ENCODE measurements around the gene TRPM6. TPM values are rescaled to one million over a fixed set of nuclear protein-coding genes. Genes with fewer than 3 reads are reported as not detected.
"Not testable (repeated sequence)": the region's sequence is repeated elsewhere in the genome, so short reads cannot be mapped to it uniquely, and the experiment has no call there.

Gene TRPM6
- total RNA-seq, 1 donor from 2014 or later, result 0.07 TPM

DNA sequence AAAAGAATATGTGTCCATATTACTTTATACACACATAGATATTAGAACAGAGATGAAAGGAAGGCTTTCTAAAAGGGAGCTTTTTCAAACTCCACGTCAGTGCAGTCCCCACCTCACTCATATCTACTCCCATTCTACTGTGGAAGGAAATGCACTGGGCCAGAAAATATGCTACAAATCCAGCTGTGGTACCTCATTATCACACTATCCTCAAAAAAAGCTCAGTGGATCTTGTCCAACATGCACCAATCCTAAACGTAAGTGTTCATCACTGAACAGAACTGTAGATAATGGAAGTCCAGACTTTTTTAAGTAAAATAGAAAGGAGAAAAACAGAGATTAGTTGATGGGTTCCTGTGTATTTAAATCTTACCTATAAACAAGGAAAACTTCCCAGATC lies 27.9 kb downstream of the TRPM6 start:
- DNase-seq (ENCODE audit: low read depth, low spot score), result no peak

DNA sequence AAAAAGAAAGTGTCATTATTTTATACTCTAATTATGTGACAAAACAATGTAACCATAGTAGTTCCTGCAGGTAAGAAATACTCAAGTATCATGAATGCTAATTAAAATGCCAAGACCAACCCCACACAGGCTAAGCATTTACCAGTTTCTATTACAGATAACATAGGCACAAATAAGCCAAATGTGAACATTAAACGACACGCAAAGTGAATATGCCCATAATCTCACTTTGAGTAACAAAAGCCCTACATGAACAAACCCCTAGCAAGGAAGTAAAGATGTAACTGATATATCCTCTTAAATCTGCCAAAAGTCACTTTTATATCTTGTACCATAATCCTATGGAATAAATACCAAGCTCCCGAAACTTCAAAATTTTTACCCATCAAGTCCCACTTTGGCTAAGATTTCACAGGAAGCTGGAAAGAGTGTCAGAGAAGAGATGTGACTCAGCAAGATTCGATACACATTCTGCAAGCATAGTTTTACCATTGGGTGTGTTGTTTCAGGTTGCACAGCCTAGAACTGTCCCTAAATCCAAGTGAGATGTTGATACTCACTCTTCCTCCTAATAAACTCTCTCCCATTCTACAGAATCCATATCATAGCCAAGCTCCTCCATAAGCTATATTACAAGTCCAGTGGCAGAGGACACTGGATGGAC lies 28.8 kb downstream of the TRPM6 start:
- DNase-seq (ENCODE audit: low read depth, low spot score), result no peak

DNA sequence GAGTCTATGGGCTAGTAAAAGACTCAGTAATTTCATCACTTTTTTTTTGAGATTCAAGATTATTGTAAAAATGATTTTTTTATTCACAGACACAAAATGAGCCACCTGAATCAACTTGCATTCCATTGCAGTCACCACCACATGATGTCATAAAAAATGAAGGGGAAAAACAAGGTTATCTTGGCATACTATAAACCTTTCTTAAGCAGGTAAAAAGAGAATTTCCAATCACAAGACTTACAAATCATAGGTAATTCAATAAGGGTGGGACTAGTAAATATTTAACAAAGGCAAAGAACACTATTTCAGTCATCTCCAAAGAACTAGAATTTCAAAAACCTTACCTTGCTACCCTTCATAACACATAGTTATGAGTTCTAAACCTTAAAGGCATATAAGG lies 30.7 kb downstream of the TRPM6 start:
- no peak for DNase-seq (ENCODE audit: low read depth, low spot score)

DNA sequence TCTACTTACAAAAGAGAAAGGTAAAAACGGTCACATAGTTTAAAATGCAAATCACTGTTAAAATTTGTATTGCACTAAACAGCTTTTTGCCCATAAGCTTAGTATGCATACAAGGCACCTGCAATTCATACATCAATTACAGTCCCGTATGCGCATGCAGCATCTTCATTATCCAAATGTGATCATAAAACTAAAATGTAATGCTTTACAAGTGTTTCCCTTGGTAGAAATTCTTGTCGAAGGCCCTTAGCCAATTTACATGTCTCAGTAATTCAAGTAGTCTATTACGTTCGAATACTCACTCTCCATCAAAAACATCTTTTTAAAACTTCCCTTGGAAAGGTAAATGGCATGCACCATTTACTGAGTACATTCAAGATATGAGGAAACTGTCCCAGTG lies 32.6 kb downstream of the TRPM6 start:
- no peak for DNase-seq (ENCODE audit: low read depth, low spot score)

DNA sequence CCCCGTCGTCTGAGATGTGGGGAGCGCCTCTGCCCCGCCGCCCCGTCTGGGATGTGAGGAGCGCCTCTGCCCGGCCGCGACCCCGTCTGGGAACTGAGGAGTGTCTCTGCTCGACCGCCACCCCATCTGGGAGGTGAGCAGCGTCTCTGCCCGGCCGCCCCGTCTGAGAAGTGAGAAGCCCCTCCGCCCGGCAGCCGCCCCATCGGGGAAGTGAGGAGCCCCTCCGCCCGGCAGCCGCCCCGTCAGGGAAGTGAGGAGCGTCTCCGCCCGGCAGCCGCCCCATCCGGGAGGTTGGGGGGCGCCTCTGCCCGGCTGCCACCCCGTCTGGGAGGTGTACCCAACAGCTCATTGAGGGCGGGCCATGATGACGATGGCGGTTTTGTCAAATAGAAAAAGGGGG lies 34.7 kb downstream of the TRPM6 start:
- not testable (repeated sequence) for DNase-seq (ENCODE audit: low read depth, low spot score)

DNA sequence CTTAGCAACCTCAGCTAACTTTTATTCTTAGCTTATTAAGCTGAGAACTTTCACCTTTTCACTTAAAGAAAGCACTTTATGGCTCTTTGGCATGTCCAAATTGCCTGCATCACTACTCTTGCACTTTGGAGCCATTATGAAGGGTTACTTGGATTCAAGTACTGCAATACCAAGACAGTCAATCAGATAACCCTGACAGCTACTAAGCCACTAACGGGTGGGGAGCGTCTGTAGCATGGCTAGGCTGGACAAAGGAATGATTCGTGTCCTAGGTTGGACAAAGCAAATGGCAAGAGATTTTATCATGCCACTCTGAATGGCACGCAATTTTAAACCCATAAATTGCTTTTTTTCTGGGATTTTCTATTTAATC lies 39.6 kb downstream of the TRPM6 start:
- DNase-seq (ENCODE audit: low read depth, low spot score), result no peak

DNA sequence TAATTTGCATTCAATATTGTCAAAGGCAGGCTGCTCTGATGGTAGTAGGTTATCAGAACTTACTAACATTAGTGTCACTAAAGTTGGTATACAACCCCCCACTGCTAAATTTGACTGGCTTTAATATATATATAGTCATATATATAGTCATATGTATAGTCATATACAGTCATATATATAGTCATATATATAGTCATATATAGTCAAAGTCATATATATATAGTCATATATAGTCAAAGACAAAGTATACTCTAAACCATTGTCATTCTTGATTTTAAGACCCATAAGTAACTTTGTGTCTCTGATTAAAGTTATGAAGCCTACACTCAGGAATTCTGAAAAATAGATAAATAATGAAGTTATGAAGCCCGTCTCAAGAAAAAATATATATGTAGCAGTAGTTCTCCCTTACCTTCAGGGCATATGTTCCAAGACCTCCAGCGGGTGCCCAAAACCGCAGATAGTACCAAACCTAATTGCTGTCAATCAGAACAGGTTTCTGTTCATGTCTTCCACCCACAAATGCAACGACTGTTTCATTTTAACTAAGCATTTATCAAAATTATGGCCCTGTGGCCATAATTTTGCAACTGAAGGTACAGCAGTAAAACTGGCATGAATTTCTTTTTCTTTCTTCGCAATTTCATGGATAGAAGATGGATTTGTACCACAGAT lies 40.1 kb downstream of the TRPM6 start:
- DNase-seq (ENCODE audit: low read depth, low spot score), result no peak

DNA sequence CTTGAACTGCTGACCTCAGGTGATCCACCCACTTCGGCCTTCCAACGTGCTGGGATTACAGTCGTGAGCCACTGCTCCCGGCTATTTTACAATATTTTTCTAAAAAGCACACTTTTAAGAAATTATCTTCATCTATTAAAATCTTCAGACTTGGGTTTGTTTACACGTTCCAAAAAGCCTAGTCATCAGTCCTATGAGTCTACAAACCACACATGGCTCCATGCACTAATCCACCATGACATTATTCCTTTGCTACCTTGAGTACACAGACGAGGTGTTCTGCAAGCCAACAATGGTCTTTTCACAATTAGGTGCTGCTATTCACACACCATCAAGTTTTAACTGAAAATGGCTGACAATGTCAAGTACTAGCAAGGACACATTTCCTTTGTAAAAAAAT lies 41.0 kb downstream of the TRPM6 start:
- no peak for DNase-seq (ENCODE audit: low read depth, low spot score)

DNA sequence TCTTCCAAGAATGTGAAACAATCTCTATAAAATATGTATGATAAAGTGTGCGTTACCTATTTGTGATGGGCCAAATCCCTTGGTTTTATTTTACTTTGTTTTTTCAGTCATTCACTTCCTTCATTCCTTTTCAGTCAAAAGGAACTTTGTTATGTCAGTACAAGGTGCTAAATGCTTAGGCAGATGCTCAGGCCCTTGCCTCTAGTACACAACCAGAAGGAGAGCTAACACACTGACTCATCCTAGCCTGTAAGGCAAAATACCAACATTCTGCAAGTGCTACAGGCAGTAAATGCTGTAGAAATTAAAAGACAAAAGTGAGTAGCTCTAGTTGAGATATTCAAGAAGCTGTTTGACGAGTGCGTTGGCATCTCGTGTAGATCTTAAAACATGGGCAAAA lies 49.4 kb downstream of the TRPM6 start:
- no peak for DNase-seq (ENCODE audit: low read depth, low spot score)

DNA sequence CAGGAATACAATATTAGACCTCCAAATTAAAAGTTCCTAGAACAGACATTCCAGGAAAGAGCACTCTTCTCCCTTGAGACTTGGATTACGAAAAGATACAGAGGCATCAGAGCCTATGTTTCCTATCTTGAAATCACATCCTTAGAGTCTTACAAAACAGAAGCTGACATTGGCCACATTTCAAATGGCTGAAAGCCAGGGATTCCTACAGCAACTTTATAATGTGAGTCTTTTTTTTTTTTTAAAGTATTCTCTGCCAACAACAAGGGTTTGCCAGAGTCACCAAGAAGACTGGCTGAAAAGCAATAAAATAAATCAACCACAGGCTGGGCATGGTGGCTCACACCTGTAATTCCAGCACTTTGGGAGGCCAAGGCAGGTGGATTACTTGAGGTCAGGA lies 63.1 kb downstream of the TRPM6 start:
- DNase-seq (ENCODE audit: low read depth, low spot score), result peak; percentile 27

DNA sequence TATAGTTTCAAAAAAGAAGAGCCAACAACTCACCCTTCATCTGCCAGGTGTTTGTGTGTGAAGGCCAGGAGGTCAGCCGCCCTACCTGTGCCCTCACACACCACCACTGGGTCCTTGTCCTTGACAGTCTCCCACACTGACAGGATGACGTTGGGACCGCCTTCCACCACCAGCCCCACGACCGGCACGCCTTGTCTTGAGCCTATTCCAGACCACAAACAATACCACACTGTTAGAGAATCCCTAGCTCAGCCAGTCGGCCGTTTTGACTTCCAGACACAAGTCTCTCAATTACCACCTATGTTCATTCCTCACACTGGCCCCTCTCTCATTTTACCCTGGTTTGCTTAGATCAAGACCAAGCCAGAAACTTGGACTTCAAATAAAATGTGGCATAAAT lies 66.1 kb downstream of the TRPM6 start:
- no peak for DNase-seq (ENCODE audit: low read depth, low spot score)

DNA sequence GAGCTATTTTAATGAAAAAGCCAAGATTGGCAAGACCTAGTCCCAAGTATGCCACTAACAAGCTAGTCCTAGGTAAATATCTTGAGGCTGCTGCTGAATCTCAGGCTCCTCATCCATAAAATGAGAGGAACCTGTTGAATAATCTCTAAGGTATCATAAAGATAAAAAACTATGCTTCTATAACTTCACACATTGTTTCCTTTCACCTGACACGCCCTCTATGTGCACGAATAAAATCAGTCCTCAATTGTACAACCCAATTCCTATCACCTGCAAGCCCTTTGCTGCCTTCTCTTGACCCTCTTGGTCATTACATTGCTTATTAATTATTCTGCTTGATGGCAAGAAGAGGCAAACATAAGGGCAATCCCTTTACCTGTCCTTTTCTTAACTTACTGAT lies 69.9 kb downstream of the TRPM6 start:
- DNase-seq (ENCODE audit: low read depth, low spot score), result no peak

DNA sequence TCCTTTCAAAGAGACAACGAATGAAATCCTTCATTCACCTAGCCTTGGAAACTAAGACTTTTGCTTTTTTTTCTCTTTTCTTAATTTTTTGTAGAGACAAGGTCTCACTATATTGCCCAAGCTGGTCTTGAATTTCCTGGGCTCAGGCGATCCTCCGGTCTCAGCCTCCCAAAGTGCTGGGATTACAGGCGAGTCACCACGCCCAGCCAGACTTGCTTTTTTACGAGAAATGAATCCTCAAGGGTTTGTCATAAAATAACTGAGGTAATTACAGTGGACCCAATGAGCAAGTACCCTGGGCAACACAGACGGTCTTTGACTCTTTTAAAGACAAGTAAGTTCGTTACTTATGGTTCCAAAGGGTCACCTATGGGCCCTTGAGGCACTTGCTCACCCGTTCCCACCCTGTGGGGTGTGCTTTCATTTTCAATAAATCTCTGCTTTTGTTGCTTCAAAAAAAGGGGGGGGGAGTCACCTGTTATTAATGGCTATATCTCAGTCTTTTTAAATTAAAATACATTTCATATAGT lies 70.4 kb downstream of the TRPM6 start:
- DNase-seq (ENCODE audit: low read depth, low spot score), result no peak

DNA sequence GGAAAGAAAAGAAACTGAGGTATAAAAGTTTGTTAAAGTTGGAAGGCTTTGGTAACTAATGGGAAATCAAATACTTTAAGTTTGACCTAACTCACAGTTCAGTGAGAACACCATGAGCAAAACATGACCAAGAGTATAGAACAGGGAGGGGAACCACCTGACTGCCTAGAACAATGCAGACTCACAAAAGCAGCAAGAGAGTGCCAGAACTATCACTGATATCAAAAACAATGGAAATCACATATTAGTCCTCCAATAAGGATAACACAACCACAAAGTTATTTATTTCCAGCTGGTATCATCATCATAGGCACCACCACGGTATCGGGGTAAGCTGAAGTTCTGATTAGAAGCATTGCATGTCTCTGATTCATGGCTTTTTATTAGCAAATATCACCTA lies 77.5 kb downstream of the TRPM6 start:
- DNase-seq (ENCODE audit: low read depth, low spot score), result no peak

DNA sequence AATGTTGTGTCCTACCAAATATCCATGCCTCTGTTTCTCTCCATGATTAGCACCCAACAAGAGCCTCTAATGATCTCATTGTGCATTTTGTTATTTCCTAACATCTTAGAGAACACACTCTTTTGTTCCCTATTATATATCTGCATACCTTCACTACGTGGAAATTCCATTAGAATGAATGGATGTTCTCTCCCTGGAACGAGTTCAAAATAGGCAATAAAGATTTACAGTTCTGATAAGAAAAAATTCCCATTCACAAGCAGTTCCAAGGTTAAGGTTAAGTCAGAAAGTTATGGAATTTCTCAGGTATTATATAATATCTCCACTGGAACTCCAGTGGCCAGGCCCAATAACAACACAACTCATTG lies 83.7 kb downstream of the TRPM6 start:
- DNase-seq (ENCODE audit: low read depth, low spot score), result no peak

DNA sequence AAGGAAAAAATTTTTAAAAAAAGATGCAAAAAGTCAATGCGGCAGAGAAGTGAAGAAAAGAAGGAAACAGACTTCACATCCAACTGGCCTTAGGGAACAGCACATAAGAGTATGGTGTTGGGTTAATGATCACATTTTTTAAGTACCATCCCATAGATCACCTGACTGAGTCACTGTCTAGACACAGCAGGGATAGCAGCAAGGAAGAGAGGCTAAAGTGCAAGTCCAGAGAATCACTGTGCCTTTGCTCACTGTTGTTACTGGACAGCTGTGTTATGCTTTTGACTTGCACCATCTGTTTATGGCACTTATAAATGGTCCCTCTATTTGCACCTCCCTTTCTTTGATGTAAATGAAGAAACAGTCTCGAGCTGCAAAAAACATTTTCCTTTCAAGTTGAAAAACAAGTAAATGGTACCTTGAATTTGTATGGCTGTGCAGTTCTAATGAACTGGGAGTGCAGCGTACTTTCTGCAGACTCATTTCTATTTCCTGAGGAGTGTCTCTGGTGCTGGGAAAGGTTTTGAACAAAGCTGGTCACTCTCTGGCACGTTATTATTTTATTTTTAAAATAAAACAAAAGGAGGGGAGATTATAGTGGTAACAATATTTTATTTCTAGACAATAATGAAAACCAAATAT lies 84.2 kb downstream of the TRPM6 start:
- no peak for DNase-seq (ENCODE audit: low read depth, low spot score)

DNA sequence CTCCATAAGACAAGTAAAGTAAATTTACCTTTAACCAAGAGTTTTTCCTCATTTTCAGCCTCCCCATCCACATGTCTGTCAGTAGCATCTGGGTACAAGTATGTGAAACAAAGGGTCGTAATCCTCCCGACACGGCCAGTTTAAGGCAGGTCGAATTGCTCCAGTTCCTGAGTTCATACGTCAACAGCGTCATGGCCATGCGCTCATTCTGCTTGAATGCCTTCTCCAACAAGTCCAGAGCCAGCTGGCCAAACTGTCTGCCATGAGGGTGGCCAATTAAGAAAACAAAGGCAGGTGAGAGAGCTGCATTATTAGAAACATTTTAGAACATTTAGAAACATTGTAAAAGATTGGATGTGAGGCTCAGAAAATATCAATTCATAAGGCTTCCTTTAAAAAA lies 87.5 kb downstream of the TRPM6 start:
- DNase-seq (ENCODE audit: low read depth, low spot score), result no peak

DNA sequence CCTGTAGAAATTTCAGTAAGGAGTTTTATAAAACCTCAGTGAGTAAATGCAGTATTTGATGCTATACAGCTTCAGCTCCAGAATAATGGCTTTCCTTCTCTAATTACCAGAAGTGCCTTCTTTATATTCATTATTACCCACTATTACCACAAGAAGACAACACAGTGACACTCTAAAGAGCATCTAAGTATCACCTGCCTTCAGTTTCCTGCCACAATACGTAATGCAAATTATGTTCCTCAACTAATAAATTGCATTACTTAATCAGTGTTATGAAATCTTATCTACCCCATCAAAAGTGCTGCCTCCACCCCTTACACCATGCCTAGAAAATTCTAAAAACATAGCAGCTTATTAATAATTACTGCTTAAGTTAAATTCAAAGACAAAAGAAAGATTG lies 91.9 kb downstream of the TRPM6 start:
- no peak for DNase-seq (ENCODE audit: low read depth, low spot score)

DNA sequence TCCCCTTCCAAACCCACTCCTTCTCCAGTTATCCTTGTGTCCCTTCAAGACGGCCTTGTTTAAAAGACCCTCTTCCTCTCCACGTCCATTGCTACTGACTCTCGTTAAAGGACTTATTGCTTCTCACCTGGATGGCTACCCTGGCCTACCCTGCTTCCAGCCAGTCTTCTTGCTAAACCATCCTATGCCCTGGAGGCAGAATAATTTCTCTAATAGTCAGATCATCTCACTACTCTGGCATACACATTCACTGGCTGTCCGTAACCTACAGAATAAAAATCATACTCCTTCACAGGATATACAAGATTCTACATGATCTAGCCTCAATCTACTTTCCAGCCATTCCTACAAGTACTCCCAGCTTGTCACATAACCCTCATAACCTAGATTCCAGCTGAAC lies 92.6 kb downstream of the TRPM6 start:
- no peak for DNase-seq (ENCODE audit: low read depth, low spot score)

DNA sequence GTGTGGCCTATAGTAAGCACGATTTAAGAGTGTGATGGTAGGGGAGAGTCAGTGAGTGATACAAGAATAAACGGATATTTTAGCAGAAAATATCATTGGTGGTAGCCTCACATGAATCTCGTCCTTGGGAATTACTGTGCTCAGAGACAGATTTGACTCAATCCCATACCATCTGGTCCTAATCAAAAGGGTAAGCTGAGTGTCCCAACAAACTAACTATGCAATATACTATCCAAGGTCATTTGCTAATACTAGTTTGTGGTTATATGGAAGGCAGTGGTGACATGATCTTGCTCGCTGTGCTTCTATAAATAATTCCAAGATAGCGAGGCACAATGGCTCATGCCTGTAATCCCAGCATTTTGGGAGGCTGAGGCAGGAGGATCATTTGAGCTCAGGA lies 103.2 kb downstream of the TRPM6 start:
- no peak for DNase-seq (ENCODE audit: low read depth, low spot score)

DNA sequence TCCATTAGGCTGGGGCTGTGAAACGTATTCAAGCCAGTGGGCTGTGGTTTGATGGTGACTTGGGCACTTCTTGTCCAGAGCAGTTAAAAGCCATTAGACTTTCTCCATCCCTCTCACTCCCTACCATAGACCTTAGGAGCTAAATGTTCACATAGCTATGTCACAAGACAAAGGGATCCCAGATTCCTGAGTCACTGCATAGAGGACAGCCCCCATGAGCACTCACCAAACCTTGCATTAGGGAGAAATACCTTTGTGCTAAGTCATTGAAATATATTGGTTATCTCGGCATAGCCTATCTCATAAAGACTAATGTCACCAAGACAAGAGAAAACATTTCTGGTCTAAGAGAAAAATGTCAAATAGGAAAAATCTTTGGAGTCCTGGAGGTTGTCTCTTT lies 104.3 kb downstream of the TRPM6 start:
- DNase-seq (ENCODE audit: low read depth, low spot score), result no peak

DNA sequence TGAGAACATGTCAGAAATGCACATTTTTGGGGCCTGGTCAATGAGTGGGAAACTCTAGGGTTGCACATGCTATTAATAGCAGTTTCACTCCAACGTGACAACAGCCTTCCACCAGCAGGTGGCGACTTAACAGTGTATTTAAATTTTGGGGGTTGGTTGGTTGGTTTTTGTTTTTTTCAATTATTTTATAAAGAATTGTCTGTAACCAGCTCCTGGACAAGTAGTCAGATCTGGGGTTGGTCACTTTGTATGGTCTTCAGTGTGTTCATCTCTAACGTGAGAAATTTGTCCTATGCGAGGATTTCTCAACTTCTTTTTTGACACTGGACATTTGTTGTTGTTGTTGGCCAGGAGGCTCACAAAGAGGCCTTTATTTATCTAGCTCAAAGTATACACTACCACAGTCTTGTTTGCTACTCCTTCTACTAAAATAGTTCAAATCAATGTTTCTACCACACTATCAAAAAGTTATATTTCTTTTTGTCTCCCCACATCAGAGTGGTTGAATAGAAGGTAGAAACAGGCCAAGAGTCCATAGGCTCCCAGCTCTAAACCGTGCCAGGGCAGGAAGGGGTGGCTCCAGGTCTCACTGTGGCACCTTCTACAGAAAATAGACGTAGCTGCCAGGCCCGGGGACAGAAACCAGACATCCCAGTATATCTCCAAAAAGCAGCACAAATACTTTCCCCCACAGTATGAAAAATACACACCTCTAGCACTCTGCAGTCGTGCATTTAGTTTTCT lies 110.4 kb downstream of the TRPM6 start:
- DNase-seq (ENCODE audit: low read depth, low spot score), result peak; percentile 5

Data from pulmonary artery endothelial cell (primary cell).